Epidermal melanocyte (primary cell): ENCODE measurements around the gene UBE2L3.
A peak's percentile ranks its signal among the peaks of the same experiment; 100 is the strongest.
"Not testable (repeated sequence)": the region's sequence is repeated elsewhere in the genome, so short reads cannot be mapped to it uniquely, and the experiment has no call there.

Experiments
- DNase-seq: peaks from one replicate; pipeline ENCODE4 v3.0.0; 2011; ENCODE audit warnings: low spot score; ENCODE audit not compliant: insufficient read length

Gene UBE2L3

DNA sequence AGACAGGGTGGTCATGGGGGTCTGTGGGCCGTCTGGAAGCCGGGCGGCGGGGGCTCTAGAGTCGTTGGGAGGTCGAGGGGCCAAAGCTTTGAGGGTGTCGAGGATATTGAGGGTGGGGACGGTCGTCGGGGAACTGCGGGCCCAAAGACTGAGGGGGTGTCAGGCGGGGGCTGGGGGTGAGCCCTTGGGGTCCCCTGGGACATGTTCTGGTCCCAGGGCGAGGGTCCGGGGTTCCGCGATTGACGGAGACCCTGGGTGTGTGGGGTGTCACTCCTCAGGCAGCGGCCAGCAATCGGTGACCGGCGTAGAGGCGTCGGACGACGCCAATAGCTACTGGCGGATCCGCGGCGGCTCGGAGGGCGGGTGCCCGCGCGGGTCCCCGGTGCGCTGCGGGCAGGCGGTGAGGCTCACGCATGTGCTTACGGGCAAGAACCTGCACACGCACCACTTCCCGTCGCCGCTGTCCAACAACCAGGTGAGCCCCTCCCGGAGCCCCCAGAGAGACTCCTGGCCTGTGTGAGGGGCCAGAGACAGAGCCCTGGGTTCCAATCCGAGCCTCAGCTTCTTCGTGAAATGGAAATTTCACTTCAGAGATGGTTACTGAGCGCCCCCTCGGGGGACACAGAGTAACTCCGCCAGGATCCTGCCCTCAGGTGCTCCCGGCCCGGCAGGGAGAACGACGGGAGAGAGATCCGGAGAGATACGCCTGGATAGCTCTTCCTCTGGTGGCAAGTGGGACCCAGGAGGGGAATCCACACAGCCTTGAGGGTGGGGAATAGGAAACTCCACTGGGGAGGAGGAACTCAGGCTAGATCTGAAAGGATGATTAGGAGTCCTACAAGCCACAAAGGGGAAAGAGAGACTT lies 75.3 kb downstream of the UBE2L3 start:
- peak; percentile 19 for DNase-seq

GRCh38 chr22:21643533-21644357 lies 76.2 kb downstream of the UBE2L3 start:
- no peak for DNase-seq

- DNase-seq: not testable (repeated sequence)
Observed at GRCh38 chr22:21645513-21645912, 78.0 kb downstream of the UBE2L3 start.

GRCh38 chr22:21646608-21647590 lies 79.4 kb downstream of the UBE2L3 start:
- peak; percentile 61 for DNase-seq

- no peak for DNase-seq
Observed at GRCh38 chr22:21650280-21650679, 82.8 kb downstream of the UBE2L3 start.

GRCh38 chr22:21650823-21651520 lies 83.5 kb downstream of the UBE2L3 start:
- no peak for DNase-seq

DNA sequence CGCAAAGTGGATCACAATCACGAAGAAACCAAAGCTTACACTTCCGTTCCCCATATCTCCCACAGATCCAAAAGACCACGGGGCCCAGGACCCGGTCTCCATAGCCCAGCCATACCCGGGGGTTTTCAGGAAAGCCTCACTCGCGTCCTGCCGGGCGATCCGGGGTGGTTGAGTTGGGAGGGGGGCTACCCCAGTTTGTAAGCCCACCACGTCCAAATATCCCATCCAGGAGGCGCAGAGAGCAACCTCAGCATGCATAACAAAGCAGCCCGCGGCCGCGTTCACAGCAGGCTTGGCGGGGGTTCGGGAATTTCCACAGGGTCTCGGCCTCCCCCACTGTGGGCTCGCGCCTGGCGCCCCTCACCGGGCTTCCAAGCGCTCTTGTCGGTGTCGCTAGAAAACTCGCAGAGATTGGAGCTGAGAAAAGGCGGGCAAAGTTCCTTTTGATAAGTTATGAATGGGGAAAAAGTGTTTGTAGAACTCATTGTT lies 84.1 kb downstream of the UBE2L3 start:
- no peak for DNase-seq

- DNase-seq: peak; percentile 97
Observed at GRCh38 chr22:21652010-21652546, 84.6 kb downstream of the UBE2L3 start.

- DNase-seq: no peak
Observed at GRCh38 chr22:21652547-21653545, 85.3 kb downstream of the UBE2L3 start.

DNA sequence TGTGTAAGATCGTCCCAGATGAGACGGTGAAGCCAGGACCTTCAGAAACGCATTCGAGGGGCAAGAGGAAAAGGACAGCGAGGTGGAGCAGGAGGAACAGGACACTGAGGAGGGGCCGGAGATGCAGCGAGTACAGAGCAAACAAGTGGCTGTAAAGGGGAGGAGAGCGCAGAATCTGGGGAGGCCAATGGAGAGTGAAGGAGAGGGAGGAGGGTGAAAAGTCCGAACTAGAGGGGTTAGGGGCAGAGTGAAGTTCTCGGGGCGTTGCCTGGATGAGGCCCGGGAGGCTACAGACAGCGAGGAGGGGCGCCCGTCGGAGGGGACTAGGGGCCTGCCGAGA lies 89.5 kb downstream of the UBE2L3 start:
- no peak for DNase-seq

DNA sequence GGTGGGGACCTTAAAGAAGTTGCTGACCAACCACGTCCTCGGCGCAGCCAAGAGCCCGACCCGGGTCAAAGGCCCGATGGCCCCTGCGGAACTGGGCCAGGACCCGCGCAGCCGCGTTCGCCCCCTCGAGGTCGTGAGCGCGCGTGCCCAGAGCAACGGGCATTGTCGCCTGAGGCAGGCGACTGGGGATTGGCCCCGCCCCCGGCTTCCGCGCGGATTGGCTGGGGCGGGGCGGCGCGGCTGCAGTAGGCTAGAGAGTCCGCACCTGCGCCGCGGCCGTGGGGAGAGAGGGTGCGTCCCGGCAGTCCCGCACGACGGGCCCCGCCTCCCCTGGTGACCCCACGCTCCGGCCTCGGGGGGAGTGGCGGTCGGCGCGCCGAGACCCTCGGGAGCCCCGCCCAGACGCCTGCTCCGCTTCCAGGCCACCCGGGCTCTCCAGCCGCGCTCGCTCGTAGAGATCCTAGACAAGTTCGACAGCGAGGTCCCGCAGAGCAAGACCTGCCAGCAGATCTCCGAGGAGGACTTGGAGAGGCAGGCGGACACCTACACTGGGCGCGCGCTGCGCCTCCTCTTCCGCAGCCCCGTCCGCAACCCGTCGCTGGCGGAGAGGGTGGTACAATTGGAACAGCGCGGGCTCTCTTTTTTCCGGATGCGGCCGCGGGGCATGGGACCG lies 90.0 kb downstream of the UBE2L3 start:
- DNase-seq: peak; percentile 60

DNA sequence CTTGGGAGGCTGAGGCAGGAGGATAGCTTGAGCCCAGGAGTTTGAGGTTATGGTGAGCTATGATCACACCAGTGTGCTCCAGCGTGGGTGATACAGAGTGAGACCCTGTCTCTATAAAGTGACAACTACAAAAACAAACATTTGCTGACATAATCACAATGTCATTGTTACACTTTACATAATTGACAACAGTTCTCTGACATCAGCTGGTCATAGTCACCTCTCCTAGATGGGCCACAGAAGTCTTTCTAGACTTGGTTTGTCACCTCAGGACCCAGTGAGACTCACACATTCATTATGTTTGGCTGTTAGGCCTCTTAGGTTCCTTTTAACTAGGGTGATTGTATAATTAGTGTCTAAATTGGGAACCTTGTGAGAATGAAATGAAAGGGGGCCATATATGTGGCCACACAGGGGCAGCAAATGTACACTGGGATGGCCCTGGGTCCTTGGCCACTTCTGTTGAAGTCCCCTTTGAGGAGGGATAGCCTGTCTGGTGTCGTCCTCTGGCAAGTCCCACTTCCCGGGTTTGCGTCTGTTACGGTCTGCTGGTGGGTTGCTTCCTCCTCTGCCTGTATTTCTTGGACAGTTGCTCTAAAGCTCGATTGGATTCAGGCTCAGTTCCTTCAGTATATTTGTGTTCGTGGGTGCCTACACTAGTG lies 92.5 kb downstream of the UBE2L3 start:
- DNase-seq: no peak

GRCh38 chr22:21660904-21661303 lies 93.4 kb downstream of the UBE2L3 start:
- no peak for DNase-seq

DNA sequence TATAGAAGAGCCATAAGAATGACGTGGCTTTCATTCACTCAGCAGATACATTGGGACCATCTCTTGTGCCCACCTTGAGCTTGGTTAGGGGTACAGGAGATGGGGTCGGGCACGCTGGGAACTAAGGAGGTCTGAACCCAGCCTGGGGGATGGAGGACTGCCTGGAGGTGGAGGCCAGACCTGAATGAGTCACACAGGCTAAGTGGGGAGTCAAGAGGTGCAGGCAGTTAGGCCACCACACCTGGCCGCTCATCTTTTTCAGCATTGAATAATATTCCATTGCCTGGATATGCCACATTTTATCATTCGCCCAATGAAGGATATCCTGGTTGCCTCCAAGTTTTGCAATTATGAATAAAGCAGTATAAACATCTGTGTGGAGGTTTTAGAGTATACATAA lies 94.5 kb downstream of the UBE2L3 start:
- no peak for DNase-seq

DNA sequence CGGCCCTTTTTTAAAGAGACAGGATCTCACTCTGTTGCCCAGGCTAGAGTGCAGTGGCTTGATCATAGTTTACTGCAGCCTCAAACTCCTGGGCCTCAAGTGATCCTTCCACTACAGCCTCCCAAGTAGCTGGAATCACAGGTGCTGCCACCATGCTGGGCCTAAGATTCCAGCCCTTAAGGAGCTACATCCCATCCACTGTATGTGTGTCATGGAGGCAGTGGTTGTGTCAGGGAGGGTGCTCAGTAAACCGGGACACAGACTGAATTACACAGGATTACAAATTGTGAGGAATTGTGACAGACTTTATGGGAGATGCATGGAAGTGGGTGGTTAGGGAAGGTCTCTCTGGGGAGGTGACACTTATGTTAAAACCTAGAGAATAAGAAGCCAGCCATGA lies 96.2 kb downstream of the UBE2L3 start:
- no peak for DNase-seq

DNA sequence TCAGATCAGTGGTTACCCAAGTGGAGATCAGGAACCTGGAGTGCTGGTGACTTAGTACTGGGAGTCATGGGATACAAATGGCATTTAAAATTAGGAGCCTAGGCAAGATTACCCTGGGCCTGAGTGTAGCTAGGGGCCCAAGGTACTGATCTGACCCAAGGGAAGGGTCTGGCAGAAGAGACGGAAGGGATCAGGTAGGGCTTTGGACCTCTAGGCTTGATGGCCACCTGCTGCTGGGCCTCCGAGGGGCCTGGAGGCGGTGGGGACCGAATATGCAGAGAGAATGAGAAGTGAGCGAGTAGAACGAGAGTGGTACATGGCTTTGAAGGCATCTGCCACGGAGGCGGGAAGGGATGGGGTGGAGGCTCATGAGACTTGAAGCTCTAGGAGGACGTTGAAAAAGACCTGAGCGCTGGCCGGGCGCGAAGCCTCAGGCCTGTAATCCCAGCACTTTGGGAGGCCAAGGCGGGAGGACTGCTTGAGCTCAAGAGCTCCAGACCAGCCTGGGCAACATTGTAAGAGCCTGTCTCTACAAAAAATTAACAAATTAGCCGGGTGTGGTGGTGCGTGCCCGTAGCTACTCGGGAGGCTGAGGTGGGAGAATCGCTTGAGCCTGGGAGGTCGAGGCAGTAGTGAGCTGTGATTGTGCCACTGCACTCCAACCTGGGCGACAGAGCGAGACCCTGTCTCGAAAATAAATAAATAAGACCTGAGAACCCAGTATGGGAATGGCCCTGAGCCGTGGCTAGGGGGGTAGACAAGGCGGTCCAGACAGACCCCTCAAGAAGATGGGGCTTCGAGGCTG lies 97.7 kb downstream of the UBE2L3 start:
- no peak for DNase-seq

GRCh38 chr22:21666786-21667185 lies 99.3 kb downstream of the UBE2L3 start:
- no peak for DNase-seq
